GM12874 (cell line): Measurements from ENCODE around the gene TNRC6C.

Source experiments
- TF ChIP-seq, protein P1 (sequence below): IDR thresholded peaks from 2 replicates; pipeline ENCODE4 v1.5.1; 2011; ENCODE audit warnings: low read depth, mild to moderate bottlenecking, control low read depth, low read length, moderate library complexity; ENCODE audit not compliant: insufficient read depth

Gene TNRC6C

GRCh38 chr17:78125976-78126894, 167.7 kb downstream of the TNRC6C start:
- TF ChIP-seq, protein P1, sequence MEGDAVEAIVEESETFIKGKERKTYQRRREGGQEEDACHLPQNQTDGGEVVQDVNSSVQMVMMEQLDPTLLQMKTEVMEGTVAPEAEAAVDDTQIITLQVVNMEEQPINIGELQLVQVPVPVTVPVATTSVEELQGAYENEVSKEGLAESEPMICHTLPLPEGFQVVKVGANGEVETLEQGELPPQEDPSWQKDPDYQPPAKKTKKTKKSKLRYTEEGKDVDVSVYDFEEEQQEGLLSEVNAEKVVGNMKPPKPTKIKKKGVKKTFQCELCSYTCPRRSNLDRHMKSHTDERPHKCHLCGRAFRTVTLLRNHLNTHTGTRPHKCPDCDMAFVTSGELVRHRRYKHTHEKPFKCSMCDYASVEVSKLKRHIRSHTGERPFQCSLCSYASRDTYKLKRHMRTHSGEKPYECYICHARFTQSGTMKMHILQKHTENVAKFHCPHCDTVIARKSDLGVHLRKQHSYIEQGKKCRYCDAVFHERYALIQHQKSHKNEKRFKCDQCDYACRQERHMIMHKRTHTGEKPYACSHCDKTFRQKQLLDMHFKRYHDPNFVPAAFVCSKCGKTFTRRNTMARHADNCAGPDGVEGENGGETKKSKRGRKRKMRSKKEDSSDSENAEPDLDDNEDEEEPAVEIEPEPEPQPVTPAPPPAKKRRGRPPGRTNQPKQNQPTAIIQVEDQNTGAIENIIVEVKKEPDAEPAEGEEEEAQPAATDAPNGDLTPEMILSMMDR, result no peak

- TF ChIP-seq, protein P1, result no peak
Measured at GRCh38 chr17:78126895-78127238, 168.4 kb downstream of the TNRC6C start.

DNA sequence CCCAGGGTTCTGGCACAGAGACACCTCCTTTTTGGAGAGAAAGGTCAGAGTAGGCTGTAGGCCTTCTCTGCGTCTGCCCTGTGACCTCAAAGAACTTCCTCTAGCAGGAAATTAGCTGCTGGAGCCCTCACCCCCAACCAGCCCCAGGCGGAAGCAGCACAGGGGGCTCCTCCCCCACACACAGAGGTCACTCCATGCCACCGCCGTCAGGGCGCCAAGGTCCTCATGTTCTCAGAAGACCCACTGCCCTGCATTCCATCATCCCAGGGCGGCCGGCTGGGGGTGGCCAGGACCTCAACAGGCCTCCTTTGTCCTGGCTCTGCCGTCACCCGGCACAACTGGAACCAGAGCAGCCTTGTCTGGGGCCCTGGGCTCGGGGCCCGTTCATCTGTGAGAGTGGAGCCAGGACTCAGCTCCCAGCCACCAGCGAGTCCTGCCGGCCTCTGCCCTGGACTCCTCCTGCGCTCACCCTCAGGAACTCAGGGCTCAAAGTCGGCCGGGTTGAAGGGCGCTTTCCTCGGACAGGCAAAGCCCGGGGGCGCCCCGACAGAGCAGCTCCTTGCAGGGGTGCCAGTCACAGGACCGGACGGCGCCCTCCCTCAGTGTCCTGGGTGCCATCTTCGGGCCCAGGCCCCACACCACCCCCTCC, 168.9 kb downstream of the TNRC6C start:
- TF ChIP-seq, protein P1, result no peak

- TF ChIP-seq, protein P1, result no peak
Measured at GRCh38 chr17:78127888-78128550, 169.5 kb downstream of the TNRC6C start.

DNA sequence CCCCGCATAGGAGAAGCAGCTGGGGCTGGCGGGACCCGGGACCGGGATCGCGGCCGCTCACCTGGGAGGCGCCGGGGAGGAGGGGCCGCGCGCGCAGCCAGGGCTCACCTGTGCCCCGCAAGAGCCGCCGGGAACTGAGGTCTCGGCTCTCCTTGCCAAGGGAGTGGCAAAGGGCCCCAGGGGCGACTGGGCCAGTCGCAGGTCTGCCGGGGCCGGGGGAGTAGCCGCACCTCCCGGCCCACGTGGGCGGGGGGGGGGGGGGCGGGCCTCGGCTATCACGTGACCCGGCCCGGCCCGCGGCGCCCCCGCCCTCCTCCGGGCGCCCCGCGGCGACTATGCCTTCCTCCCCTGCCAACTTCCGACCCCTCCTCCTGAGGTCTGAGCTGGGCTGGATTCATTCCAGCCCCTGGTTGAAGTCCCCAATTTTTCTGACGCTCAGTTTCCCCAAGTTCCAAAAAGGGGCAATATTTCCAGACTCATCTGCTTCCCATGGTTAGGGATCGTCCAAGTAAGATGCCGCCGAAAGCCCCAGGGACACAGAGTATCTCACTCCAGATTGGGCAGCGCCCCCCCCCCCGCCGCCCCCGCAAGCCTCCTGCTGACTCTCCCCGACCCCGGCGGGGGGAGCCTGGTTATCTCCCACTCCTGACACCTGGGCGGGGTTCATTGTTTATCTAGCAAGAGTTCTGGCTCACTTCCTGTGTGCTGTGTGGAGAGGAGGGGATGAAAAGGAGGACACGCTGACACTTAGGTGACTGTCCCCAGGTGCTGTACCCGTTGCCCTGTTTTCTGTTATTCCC, 170.2 kb downstream of the TNRC6C start, which contains the start of gene TMC6:
Gene TMC6, minus strand, starts transcription at position 205 of the 800 bp plus-strand sequence. CDS start 1,923 bp downstream, outside the sequence.
- TF ChIP-seq, protein P1, result no peak

- TF ChIP-seq, protein P1, result no peak
Measured at GRCh38 chr17:78129351-78130089, 171.0 kb downstream of the TNRC6C start.
